GM18861 (cell line): ENCODE data around the gene PRM1.

ENCODE experiments used
- ATAC-seq: cut with Tn5 transposase; IDR thresholded peaks from one replicate; pipeline ENCODE4 v1.9.1; 2021; ENCODE audit not compliant: unreplicated experiment

The PRM1 gene, protein sequence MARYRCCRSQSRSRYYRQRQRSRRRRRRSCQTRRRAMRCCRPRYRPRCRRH

DNA sequence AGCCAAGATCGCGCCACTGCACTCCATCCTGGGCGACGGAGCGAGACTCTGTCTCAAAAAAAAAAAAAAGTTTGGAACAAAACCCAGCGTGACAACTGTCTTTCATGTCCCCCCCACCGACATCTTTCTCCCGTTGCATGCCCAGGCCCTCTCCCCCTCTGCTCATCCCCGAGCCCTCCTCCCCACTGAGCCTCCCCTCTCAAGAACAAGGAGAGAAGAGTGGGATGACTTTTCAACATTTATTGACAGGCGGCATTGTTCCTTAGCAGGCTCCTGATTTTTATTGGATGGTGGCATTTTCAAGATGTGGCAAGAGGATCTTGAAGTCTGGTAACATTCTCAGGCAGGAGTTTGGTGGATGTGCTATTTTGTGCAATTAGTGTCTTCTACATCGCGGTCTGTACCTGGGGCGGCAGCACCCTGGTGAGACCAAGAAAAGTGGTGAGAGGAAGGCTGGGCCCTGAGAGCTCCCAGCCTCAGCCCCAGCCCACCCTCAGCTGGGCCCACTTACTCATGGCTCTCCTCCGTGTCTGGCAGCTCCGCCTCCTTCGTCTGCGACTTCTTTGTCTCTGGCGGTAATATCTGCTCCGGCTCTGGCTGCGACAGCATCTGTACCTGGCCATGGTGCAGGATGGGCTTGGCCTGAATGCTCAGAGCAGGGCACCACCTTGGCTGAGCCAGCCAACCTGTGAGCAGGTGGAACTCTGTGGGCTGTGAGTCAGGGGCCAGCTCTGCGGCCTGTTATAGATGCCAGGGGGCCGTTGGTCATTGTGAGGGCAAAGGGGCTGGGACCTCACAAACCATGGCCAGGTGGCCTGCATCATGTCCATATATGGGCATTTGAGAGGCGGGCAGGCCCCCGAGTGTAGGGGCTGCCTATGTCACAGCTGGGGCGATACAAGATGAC lies at the start of gene PRM1:
TSS of gene PRM1 (minus strand) at position 715 of the 907 bp plus-strand sequence. CDS start at position 623, 92 bp downstream.
- no peak for ATAC-seq

DNA sequence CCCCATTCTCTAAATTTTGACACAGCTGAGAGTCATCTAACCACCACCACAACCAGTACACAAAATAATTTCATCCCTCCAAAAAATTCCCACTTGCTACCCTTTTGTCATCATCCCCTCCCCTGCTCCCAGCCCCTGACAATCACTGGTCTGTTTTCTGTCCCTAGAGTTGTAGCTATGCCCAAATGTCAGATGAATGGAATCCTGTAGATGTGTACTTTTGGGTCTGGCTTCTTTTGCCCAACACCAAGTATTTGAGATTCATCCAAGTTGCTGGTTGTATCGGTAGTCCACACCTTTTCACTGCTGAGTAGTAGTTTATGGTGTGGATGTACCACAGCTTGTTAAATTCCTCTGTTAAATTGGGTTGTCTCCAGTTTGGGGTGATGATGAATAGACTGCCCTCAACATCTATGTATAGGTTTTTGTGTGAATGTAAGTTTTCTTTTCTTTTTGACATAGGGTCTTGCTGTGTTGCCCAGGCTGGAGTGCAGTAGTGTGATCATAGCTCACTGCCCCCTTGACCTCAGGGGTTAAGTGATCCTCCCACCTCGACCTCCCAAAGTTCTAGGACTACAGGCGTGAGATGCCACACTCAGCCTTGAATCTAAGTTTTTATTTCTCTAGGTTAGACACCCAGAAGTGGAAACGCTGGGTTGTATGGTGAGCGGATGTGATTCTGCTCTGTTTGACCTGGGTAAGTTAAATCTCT lies 49.6 kb upstream of the PRM1 start:
- ATAC-seq, result no peak

- ATAC-seq, result no peak
Observed at GRCh38 chr16:11329891-11330290, 48.8 kb upstream of the PRM1 start.

- no peak for ATAC-seq
Observed at GRCh38 chr16:11329071-11329491, 48.0 kb upstream of the PRM1 start.

GRCh38 chr16:11328172-11329070 lies 47.3 kb upstream of the PRM1 start:
- peak; percentile 72 for ATAC-seq

GRCh38 chr16:11327277-11328171 lies 46.4 kb upstream of the PRM1 start:
- no peak for ATAC-seq

DNA sequence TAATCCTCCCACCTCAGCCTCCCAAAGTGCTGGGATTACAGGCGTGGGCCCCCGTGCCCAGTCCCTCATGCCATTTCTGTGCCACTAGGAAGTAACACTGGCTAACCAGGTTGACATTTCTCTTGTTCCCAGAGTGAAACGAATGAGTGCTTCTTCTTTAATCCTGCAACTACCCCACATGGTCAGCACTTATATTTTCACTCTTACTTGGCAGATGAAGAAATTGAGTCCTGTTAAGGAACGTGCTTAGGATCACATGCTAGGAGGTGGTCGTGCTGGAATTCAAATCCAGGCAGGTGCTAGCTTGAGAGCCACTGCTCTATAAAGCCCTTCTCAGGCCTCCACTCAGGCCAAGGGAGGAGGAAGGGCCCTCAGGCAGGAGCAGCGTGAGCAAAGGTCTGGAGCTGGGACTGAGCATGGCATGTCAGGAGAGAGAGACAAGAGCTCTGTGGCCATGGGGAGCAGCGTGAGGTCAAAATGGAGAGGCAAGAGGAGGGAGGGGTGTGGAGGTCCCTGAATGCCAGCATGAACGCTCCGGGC lies 45.7 kb upstream of the PRM1 start:
- no peak for ATAC-seq

DNA sequence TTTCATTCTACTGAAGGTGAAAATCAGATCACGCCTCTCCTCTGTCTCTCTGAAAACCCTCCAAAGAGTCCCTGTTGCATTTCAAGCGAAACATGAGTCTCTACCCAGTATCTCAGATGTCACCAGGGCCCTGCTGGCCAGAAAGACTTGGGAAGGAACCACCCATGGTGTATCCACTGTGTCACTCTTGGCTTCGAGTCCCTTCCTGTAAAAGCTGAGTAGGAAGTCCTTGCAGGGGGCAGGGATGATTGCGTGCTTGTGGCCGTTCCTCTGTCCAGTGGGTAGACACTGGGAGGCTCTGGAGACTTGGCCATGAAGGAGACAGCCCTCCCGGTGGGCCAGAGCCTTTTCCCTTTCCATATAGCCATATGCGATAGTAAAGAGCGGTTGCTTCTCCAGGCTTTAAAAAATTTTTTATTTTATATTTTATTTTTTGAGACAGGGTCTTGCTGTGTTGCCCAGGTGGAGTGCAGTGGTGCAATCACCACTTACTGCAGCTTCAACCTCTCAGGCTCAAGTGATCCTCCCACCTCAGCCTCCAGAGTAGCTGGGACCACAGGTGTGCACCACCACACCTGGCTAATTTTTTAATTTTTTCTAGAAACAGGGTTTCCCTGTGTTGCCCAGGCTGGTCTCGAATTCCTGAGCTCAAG lies 45.1 kb upstream of the PRM1 start:
- no peak for ATAC-seq

GRCh38 chr16:11325404-11326083 lies 44.4 kb upstream of the PRM1 start:
- ATAC-seq, result no peak

DNA sequence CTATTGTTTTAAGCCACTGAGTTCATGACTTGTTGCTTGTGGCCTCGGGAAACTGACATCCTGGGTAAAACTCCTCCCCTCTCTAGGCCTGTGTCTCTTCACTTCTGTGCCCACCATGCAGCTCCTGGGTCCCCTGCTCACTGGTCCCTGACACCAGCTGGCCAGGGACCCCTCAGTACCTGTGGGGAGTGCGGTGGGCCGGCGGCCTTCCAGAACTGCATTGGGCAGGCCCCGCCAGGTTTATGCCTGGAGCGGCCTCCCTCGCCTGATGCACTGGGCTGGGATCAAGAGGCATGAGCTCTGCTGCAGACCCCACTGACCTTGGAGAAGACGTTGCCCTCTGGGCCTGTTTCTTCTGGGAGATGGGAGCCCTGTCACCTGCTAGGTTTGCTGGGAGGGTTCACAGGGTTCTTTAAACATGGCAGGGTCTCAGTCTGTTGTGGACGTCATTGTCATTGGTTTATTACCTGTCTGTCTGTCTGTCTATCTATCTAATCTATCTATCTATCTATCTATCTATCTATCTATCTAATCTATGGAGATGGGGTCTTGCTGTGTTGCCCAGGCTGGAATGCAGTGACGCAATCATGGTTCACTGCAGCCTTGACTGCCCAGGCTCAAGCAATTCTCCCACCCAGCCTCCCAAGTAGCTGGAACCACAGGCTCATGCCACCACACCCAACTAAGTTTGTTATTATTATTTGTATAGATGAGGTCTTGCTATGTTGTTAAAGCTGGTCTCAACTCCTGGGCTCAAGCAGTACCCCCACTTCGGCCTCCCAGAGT lies 42.6 kb upstream of the PRM1 start:
- no peak for ATAC-seq

GRCh38 chr16:11322823-11323222 lies 41.7 kb upstream of the PRM1 start:
- no peak for ATAC-seq

GRCh38 chr16:11321662-11322061 lies 40.5 kb upstream of the PRM1 start:
- no peak for ATAC-seq

- ATAC-seq, result no peak
Observed at GRCh38 chr16:11320170-11320569, 39.0 kb upstream of the PRM1 start.

DNA sequence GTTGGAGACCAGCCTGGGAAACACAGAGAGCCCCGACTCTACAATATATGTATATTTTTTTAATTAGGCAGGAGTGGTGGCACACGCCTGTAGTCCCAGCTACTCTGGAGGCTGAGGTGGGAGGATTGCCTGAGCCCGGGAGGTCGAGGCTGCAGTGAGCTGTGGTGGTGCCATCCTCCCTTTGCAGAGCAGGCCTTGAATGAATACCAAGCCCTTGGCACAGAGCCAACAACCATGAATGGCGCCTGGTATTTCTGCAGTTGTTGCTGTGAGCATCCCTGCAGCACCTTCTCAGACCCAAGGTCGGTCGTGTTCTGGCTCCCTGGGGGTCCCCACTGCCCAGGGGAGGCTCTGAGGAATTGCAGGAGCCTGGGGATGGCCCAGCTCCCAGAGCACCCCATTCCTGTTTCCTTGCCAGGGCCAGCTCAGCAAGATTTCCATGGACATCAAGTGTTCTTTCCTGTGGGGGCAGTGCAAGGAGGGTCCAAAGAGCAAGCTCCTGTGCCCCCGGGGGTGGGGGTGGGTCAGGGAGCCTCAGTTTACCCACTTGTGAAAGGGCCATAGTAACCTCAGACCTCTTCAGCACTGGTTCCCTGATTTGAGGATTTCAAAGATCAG lies 38.5 kb upstream of the PRM1 start:
- ATAC-seq, result no peak

DNA sequence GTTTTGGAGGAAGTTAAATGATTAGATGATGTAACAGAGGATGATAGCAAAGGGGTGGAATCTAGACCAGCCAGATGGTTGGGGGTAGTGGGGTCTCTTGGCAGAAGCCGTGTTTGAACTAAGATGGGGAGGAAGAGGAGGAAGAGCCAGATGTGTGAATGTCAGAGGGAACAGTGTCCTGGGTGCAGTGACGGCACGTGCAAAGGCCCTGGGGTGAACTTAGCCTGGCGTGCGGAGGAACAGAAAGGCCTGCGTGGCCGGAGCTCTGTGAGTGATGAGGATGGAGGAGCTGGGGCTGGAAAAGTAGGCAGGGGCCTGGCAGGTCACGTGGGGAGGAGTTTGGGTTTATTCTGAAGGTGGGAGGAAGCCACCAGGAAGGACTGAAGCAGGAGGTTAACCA lies 37.7 kb upstream of the PRM1 start:
- ATAC-seq, result no peak

DNA sequence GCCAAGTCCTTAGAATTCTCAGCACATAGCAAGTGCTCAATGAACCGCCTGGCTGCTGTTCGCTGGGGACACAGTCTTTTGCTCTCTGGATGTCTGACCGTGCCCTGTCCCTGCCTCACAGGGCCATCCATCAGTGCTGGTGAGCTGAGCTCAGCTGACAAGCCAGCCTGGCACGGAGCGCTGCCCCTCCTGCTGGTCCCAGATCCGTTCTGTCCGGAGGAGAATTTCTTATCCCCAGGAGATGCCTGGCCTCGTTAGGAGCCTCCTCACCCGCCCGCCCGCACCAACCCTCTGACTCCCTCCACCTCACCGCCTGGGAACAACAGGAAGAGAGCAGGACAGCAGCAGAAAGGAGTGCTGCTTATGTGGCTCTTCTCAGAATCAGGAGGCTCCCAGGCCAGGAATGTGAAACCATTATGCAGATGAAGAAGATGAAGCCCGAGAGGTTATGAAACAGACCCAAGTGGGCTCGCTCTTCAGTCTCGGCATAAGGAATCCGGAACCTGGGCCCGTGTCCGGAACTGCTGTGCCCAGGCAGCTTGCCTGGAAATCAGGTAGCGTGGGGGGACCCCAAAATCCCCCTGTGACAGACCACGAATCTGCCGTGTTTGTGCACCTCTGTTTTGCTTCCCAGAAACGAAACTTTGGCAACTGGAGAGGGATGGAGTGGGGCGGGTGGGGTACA lies 35.3 kb upstream of the PRM1 start:
- ATAC-seq, result no peak

DNA sequence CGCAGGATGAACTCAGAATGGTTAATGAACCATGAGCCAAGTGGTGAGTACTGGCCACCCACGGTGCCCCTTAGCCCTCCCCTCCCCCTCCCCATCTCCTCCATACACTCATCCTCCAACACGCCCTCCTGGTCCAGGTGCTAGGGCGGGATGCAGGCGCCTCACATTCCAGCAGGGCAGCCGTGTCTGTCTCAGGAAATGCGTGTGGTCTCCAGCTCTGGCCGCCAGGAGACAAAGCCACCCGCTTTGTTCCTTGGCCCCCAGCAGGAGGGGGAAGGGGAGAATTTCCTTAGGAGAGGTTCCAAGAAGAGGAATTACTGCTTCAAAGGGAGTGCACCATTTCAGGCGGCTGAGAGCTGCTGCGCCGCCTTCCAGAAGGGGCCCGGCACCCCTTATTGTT lies 34.4 kb upstream of the PRM1 start:
- no peak for ATAC-seq
